Stromal cell of bone marrow (primary cell): ENCODE results near the gene FRMPD1.

Source experiments
- DNase-seq: peaks from one replicate; pipeline ENCODE4 v3.0.0-alpha.2; 2012; ENCODE audit warnings: low read depth

The FRMPD1 gene

DNA sequence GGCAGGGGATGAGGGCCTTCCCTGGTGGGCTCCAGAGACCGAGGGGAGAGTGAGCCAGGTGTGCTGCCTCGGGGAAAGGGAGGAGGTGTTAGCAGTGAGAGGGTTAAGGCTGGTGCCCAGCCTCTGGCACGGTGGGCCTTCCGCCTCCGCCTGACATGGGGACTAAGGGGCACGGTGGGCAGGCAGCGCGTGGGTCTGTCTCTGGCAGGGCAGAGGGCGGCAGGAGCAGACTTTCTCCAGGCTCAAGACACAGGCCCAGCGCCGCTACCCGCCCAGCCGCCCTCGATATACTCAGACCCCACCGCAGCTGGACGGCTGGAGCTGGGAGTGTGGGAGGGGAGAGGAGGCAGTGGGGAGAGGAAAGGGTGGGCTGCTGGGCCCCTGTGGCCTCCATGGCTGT lies 14.9 kb upstream of the FRMPD1 start:
- DNase-seq, result no peak

- no peak for DNase-seq
Observed at GRCh38 chr9:37636511-37637448, 14.0 kb upstream of the FRMPD1 start.

DNA sequence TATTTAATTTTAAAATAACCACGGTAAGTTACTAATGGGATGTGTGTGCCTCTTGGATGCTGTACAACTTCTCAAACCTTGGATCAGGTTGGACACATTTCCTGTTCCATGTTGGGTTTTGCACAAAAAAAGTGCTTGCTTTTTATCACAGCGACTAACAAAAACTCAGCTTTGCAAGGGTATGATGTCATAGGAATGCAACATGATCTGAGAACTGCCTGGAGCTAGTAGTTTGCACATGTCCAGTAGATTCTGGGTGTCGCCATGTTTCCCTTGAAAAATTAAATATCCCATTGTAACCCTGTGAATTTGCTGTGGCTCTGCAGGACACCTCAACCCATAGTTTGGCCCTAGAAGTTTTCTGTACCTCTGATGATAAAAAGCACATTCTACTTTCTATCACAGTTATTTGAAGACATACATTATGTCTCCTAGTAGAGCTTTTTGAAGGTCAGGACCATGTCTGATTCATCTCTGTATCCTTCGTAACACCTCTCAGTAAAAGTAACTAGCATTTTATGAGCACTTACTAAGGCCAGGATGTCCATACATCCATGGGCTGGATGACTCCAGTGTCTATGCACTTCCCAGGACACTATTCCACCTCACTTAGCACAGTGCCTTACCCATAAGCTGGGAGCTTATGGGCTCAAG lies 11.5 kb upstream of the FRMPD1 start:
- no peak for DNase-seq

GRCh38 chr9:37639841-37640240 lies 10.9 kb upstream of the FRMPD1 start:
- DNase-seq, result no peak

- DNase-seq, result no peak
Observed at GRCh38 chr9:37640246-37640645, 10.5 kb upstream of the FRMPD1 start.

DNA sequence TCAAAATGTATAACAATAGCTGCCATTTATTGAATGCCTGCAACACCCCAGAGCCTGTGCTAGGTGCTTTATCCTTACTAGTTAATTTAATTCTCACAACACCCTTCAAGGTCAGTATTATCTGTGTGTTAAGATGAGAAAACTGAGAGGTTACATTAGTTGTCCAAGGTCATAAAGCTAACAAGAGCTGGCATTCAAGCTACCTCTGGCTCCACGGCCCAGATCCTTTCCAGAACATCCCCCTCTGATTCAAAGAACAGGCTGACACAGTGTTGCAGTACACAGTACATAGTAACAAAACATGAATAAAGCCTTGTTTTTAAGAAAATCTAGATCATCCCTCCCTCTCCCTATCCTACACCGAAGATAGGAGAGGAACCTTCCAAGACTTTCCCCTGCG lies 9.4 kb upstream of the FRMPD1 start:
- DNase-seq, result no peak

GRCh38 chr9:37643214-37643613 lies 7.5 kb upstream of the FRMPD1 start:
- DNase-seq, result no peak

- DNase-seq, result no peak
Observed at GRCh38 chr9:37645903-37646506, 4.7 kb upstream of the FRMPD1 start.

GRCh38 chr9:37650299-37650872 lies 368 bp upstream of the FRMPD1 start:
- DNase-seq, result no peak

DNA sequence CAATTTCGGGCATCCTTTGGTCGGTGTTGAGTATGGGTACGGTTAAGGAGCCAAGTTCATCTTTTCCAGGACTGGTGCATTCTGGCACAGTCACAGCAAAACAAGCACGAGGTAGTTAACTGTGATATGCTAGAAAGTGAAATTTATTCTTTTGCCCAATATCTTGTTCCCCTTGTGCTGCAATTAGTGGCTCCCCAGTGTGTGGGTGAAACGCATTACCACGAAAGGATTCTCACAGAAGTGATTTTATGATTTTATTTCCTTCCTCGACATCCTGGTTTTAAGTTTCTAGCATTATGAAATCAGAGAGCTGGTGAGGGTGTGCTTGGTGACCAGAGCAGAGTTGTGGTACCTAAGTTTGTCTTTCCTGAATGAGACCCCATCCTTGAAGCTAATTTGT lies 1.5 kb downstream of the FRMPD1 start:
- no peak for DNase-seq

DNA sequence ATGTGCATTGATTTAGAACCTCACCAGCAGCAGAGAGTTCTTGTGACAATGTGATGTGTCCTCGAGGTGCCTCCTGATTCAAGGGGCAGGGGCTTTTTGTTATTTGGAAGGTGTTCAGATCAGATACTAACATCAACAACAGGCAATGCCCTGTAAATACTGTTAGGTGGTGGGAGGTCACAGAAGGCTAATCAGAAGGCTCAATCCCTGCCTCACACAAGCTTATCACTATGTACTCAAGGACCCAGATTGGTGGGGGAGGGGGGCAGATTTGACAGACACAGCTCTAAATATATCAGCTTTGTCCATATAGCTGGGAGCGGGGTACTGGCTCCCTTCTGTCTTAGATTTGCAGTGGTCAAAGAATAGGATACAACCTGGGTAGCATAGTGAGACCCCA lies 2.6 kb downstream of the FRMPD1 start:
- no peak for DNase-seq

DNA sequence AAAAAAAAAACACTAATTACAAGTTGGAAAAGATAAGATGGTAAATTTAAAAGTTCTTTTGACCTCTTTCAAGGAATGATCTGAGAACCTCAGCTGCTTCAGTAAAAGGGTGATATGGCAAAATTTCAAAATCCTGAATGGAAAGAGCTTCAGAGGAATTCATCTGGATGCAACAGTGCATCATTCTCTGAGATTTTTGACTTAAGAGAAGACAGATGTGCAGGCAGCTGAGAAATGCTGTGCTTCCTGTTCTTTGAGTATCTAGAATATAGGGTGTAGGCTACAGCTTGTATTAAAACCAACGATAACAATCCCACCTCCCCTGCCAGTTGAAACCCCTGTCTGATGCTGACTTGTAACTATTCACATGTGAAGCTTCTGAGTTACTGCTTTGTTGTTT lies 6.2 kb downstream of the FRMPD1 start:
- DNase-seq, result no peak

- DNase-seq, result no peak
Observed at GRCh38 chr9:37660691-37661090, 9.9 kb downstream of the FRMPD1 start.

- no peak for DNase-seq
Observed at GRCh38 chr9:37663926-37664325, 13.2 kb downstream of the FRMPD1 start.

GRCh38 chr9:37667706-37668105 lies 17.0 kb downstream of the FRMPD1 start:
- no peak for DNase-seq

DNA sequence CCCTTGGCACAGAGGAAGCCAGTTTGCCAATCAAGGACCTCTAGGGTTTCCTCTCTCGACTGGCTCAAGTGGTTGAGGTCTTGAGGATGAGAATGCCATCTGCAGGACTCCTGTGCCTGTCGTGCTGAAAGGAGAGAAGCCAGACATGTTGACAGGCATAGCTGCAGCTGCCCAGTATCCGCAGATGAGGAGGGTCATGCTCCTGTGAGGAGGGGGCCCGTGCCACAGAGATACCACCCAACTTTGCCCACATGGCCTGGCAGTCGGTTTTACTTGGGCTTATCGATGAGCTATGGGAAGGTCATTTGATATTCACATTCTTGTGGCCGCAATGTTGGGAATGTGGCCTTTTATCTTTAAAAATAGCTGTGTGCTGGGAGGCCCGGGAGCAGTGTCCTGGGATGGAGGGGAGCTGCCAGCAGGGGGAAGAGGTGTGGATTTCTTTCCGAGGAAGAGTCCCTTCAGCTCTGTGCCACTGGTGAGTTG lies 17.4 kb downstream of the FRMPD1 start:
- no peak for DNase-seq

GRCh38 chr9:37669232-37669631 lies 18.5 kb downstream of the FRMPD1 start:
- DNase-seq, result no peak

DNA sequence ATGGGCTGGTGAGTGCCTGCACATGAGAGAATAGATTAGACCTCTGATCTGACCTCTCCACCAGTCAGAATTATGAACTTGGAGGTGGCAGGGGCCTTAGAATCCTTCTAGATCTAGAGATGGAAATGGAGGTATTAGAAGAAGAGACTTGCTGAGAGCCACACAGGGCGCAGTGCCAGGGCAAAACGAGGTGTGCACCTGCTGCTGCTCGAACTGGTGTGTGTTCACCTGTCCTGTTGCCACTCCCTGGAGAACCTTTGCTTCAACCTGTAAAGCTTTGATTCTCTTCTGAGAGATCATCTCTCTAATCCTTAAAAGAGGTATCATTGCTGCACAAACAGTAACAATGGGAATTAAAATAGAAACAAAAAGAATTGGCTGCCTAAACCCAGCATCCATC lies 24.9 kb downstream of the FRMPD1 start:
- no peak for DNase-seq

GRCh38 chr9:37676411-37676830 lies 25.7 kb downstream of the FRMPD1 start:
- DNase-seq, result no peak

- no peak for DNase-seq
Observed at GRCh38 chr9:37677435-37677834, 26.7 kb downstream of the FRMPD1 start.

DNA sequence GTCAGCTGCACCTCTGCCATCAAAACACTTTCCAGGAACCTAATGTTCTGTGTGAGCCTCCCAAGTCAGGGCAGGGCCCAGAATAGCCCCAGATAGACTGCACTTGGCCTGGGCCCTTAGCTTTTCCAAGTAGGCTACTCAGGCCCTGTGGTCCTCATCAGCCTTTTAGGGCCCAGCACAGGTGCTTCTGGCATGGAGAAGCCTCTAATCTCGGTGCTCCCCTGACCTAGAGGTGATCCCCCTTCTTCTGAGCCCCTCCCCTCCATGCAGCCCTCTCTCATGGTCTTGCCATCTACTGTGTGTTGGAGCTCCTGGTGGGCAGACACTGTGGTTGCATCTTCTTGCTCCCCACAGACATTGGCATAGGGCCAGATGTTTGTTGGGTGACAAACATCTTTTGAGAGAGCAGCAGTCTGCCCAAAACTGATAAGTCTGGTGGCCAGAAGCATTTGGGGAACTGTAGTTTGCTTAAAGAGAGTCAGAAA lies 28.1 kb downstream of the FRMPD1 start:
- no peak for DNase-seq

DNA sequence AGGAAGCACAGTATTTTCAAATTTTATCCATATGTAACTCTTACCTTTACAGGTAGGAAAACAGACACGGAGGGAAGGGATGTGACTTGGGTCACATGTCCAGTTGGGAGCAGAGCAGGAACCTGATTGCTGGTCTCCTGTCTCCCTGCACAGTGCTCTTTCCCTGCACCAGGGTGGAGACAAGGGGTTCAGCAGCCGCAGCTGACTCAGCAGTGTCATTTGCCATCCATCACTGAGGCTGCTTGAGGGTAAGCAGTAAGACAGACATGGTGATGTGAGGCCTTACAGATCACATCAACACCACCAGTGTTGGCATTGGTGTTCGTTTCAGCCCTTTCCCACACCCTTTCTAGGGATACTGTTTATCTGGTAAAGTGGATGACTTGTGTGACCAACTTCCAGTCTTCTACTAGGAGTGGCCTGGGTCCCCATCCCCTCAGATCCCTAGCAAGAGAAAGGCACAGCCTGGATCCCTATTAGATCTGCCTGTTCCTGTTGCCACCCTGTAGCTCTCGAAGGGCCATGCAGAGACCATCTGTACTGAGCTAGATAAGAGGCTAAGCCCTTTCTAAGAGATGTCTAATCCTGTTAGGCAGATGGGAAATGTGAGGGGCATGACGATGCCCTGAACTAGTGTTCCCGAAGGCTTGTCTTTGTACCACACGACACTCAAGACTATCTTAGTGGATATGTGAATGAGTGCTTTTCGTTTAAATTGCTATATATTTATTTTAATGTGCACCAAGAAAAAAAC lies 29.1 kb downstream of the FRMPD1 start:
- no peak for DNase-seq
